Limb (tissue), 2 donors: Measurements from ENCODE around the gene SMC3.
"Not testable (repeated sequence)": the region's sequence is repeated elsewhere in the genome, so short reads cannot be mapped to it uniquely, and the experiment has no call there.

Experiments used
- DNase-seq, 2 donors: peaks; one replicate each; pipeline ENCODE4 v3.0.0-alpha.2; 2016; ENCODE audit errors: extremely low spot score in 2 of 2

The SMC3 gene

DNA sequence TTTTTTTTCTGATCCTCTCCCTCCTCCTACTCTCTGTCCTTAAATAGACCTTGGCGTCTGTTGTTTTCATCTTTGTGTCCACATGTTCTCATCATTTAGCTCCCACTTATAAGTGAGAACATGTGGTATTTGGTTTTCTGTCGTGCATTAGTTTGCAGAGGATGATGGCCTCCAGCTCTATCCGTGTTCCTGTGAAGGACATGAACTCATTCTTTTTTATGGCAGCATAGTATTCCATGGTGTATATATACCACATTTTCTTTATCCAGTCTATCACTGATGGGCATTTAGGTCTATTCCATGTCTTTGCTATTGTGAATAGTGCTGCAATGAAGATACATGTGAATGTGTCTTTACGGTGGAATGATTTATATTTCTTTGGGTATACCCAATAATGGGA lies 55.8 kb downstream of the SMC3 start:
- not testable (repeated sequence) for DNase-seq

DNA sequence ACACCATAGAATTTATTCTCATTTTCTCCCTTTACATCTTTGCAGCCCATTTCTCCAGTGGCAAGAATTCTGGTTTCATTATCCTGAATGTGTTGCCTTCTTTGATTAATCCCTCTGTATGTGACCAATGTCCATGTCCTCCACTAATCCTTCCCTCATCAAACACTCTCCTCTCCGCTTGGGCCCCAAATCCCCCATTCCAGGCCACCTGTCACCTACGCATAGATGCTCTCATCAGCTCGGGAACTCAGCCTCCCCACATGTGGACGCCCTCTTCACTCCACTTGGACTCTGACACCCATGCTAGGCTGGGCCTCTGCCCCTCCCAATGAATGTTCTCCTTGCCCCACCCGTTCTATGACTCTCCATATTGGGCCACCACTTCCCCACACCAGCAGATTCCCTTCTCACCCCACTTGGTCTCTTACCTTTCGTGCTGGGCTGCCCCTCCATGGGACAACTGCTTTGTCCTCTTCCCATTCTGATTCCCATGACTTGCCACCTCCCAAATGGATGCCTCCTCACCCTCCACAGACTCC lies 57.9 kb downstream of the SMC3 start:
- DNase-seq, result no peak

DNA sequence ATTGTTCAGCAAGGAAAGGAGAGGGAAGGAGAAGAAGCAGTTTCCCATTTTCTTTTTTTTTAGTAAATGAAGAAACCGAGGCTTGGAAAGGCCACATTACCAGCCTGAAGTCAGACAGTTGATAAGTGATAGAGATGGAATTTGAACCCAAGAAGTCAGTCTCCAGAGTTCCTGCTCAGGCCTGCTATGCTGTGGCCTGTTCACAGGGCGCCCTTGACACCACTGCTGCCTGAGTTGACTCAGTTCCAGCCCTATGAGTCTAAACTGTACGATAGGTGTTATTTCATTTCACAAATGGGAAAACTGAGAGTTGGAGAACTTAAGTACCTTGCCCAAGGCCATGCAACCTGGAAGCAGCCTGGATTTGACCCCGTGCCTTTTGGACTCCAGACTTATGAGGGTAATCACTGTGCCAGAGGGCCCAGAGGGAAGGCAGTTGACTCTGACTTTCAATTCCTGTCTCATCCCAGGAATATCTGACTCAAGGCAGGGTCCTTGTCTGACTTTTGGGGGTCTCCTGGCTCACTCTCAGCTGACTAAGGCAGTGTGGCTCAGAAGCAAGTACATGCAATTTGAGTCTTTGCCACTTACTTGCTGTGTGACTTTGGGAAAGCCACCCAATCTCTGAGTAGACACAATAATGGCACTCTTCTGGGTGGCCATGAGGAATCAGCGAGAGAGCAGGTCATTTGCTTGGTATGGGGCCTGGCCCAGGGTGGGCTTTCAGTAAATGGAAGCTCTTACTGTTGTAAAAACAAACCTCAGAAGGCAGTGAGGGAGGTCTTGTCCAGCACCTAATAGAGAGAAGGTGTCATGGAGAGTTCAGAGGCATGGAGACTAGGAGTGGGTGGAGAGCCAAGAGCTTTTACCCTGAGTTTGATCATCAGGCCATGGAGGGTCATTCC lies 58.7 kb downstream of the SMC3 start:
- no peak for DNase-seq

DNA sequence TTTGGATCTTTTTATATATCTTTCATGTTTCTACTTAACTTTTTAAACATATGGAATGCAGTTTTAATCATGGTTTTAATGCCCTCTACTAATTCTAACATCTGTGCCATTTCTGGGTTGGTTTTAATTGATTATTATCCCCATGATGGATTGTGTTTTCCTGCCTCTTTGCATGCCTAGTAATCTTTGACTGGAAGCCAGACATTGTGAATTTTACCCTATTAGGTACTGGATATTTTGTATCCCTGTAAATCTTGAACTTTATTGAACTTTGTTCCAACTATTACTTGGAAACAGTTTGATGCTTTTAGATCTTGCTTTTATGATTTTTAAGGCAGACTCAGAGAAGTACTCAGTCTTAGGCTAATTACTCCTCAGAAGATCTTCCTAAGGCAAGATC lies 60.7 kb downstream of the SMC3 start:
- DNase-seq, result no peak

DNA sequence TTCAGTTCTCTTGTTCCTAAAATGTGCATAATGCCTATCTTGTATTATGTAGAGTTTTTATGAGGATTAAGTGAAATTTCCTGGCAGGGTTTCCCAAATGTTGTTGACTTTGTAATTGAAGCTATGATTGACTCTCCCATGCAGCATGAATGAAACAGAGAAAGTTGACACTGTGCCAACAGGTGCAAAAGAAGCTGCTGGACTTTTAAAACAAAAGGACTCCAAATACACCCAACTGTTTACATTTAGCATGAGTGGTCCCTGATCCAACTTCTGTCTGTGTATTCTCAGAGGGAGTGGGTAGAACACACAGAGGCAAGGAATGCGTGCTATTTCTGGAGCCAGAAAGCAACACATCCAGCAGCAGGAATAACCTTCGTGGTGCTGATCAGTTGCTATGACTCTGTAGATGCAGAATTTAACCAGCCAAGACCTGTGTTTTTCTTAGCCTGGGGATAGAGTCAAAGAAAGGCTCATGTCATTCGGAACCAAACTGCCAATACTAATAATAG lies 62.2 kb downstream of the SMC3 start:
- peak in 1 of 2 donors; percentile 14 for DNase-seq

DNA sequence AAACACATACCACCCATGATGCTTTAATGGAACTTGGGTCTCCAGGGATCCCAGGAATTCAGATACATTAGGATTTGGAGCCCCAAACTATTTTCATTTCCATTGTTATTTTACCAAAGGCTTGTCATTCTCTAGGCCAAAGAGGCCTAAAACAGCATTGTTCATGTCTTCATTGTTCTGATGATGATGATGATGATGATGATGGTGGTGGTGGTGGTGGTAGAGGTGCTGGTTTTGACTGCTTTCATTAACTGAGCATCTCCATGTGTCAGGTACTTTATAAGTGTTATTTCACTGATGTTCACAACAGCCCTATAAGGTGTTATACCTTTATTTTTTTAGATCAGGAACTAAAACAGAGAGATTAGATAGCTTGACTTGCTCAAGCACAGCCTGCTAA lies 64.4 kb downstream of the SMC3 start:
- DNase-seq, result no peak

DNA sequence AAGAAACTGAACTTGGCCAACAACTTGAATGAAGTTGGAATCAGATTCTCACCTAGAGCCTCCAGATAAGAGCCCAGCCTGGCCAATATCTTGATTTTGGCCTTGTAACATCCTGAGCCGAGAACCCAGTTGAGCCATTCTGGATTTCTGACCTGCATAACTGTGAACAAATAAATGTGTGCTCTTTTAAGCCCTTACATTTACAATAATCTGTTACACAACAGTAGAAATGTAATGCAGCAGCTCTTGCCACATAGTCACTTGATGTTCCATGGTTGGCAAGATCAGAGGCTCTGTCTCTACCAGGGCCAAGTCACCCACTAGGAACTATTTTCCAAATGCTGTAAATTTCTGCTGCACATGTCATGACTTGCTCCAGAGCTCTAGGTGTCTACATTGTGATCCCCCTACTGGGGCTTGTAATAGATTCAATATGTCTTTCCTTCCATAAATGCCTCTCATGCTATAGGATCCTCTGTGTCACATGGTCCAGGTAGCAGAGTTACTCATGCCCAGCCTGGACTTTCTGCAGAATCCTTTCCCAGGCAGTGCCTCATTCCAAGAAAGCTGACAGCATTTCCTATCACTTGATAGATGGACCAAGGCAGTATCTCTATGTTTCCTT lies 65.2 kb downstream of the SMC3 start:
- DNase-seq, result no peak

DNA sequence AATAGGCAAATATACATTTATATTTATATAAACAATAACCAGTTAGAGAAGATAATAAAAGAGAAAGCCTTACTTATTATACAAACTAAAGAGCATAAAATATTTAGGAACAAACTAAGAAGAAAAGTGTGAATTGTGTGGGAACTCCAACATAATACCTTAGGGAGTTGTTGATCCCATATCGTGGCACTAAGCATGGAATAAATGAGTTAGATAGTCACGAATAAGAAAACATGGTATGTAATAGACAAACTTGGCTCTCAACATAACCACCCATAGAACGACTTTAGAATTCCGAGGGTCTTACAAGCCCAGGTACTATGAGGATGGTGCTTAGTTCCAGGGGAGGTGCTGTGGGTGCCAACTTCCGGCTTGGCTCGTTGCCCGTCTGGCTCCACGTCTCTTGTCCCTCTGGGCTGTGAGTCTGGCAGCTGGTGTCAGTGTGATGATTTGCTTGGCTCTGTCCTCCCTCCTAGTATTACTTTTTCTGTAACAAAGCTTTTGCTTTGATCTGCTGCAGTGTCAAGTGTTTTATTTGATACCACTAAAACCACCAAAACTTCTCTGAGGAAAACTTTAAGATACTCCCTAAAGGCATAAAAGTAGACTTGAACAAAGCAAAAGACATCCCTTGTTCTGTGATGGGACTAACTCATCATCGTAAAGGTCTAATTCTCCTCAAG lies 67.2 kb downstream of the SMC3 start:
- DNase-seq, result no peak

DNA sequence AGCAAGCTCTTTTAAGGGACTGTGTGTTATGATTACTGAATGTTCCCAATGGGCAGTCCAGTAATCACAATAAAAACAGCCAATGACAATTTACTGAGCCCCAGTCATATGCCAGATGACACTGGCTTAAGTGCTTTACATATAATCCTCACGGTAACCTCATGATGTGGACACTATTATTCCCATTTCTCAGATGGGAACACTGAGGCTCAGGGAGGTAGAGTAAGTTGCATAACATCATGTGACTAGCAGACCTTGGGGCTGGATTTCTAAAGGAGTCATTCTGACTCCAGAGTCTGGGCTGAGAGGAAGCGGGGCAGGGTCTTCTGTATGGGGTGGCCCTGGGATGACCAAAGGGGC lies 69.1 kb downstream of the SMC3 start:
- DNase-seq, result no peak

DNA sequence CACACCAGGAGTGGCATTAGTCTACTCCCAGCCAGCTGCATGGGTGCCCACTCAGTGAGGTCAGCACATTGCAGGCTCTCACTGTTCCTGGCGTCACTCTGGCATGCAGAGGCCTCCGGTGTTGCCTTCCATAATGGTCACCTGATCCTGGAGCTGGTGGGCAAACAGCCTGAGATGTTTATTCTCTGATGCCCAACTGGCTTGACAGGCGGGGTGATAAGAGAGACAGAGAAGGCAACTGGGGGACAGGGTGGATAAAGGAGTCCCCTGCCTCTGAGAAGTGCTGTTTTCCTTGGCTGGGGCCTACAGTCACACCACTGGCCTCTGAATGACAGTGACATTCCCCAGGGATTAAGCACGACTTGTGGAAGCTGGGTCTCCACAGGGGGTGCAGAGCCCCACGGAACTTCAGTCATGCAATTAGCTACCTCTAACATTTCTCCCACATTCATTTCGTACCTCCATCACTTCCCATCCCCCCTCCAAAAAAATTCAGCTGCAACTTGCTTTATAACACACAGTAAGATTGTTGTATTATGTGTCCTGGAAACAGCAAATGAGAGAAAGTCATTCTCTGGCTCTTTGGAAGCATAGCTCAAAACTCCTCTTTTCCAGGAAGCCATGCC lies 69.5 kb downstream of the SMC3 start:
- peak in 1 of 2 donors; percentile 40 for DNase-seq

DNA sequence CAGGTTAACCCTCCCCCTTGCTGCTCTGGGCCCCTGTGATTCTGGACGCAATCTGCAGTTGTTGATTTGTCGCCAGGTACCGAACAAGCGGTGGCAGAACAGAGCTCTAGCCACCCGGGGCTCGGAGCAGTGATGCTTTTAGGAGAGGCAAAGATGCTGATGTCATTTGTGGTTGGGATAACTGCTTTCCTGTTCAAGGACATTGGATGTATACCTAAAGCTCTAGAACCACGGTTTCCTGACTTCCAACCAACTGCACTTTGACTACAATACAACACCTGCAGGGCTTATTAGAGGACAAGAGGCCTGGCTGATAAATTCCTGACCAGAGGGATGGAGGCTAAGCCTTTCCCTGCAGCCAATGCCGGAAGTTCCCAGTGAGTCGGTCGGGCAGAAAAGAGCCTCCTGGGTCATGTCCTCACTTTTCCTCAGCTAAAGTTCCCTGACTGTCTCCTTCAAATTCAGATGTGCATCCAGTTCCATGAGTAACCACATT lies 70.1 kb downstream of the SMC3 start:
- DNase-seq, result no peak

DNA sequence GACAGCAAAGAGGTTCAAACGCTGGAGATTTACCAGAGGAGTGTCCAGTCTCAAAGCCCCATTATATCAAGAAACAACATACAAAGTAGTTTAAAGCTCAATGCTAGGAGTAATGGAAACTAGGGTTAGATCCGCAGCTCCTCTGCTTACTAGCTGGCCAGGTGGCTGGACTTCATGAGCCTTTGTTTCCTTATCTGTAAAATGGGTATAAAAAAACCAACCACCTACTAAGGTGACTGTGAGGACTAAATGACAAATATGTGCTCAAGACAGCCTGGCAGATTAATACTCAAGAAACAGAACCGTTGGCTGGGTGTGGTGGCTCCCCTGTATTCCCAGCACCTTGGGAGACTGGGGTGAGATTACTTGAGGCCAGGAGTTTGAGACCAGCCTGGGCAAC lies 70.8 kb downstream of the SMC3 start:
- no peak for DNase-seq

DNA sequence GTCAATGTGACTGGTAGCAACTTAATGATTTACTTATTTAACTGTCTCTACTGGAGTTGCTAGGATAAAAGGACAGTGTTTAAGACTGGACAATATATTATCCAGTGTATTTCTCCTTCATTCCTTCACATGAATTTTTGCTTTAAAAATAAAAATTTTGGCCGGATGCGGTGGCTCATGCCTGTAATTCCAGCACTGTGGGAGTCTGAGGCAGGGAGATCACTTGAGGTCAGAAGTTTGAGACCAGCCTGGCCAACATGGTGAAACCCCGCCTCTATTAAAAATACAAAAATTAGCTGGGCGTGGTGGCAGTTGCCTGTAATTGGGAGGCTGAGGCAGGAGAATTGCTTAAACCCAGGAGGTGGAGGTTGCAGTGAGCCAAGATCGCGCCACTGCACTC lies 71.6 kb downstream of the SMC3 start:
- not testable (repeated sequence) for DNase-seq

DNA sequence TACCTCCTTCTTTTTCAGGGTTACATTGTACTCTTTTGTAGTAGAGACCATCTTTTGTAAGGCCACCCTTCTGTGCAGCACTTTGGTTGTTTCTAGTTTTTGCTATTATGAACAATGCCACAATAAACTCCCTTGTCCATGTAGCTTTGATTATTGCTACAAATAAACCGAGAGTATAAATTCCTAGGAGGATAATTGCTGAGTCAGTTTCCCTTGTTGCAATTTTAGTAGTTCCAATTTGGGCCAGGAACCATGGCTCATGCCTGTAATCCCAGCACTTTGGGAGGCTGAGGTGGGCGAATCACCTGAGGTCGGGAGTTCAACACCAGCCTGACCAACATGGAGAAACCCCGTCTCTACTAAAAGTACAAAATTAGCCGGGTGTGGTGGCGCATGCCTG lies 72.4 kb downstream of the SMC3 start:
- not testable (repeated sequence) for DNase-seq

DNA sequence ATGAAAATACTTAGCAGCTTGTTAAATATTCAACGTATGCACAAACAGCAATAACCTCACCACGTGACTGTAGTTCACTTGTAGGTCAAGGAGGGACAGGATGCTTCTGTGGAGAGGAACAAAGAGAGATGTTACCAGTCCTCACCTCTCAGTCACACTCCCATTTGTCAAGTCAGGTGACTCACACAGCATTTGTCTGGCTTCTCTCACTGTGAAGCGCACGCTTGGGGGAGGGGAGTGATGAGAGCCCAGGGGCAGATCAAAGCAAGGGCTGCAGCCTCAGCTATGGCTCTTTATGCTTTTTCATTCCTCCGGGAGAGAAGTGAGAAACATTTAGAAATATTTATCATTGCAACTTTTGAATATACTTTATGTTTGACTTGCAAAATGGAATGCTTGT lies 73.8 kb downstream of the SMC3 start:
- peak in 1 of 2 donors; percentile 44 for DNase-seq

DNA sequence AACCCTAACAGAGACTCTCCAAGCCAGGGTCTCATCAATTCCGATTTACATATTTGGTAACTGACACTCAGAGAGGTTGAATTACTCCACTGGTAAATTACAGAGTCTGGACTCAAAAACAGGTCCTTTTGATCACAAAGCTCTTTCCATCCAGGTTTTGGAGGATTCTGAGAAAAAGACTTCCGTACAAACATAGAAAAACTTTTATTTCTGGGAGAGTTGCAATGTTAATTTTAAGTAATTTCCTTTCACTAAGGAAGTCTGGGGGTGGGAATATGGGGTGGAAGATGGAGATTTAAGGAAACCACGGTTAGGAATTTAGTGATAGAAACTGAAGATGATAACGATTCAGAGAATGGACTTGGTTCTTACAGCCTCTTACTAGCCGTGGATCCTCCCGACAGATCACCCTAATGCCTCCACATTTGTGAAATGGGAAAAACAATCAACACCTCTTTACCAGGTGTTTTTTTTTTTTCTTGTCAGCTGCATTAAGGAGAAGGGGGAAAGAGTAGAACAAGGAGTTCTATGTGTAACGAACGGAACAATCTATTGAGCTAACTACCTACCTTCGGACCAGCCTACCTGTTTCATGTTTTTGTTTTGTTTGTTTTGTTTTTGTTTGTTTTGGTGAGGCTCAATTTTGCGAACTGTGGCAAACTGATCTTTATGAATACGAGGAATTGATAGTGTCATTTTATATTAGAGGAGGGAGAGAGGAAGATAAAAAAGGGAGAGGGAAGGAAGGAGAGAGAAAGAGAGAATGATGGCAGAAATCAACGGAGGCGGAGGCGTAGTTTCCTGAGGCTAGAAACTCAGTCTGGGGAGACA lies 74.9 kb downstream of the SMC3 start:
- DNase-seq, result no peak

DNA sequence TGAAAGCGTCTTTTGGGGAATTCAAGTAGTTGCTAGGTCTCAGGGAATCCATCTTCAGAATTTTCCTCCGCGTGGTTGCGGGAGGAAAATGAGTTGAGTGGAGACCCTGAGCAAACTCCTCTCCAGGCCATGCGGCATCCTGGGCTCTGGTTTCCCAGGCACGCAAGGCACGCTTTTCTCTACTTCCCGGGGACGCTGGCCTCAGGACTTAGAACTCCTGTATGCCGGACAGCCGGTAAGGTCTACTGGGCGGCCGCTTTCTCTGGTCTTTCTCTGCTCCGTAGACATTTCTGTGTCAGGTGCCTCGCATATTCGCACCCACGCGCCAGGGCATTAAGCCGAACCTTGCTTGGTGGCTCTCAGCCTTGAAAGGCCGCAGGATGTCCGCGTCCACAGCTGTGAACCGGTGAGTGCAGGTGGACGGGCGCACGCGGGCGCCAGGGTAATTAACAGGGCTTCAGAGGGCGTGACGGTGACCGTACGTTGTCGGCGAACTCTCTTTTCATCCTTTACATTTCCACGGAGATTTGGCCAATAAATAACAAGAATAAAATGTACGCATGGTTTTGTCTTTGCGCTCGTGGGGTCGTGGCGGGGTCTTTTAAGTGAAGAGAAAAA lies 75.6 kb downstream of the SMC3 start:
- DNase-seq, result peak in 1 of 2 donors; percentile 61

DNA sequence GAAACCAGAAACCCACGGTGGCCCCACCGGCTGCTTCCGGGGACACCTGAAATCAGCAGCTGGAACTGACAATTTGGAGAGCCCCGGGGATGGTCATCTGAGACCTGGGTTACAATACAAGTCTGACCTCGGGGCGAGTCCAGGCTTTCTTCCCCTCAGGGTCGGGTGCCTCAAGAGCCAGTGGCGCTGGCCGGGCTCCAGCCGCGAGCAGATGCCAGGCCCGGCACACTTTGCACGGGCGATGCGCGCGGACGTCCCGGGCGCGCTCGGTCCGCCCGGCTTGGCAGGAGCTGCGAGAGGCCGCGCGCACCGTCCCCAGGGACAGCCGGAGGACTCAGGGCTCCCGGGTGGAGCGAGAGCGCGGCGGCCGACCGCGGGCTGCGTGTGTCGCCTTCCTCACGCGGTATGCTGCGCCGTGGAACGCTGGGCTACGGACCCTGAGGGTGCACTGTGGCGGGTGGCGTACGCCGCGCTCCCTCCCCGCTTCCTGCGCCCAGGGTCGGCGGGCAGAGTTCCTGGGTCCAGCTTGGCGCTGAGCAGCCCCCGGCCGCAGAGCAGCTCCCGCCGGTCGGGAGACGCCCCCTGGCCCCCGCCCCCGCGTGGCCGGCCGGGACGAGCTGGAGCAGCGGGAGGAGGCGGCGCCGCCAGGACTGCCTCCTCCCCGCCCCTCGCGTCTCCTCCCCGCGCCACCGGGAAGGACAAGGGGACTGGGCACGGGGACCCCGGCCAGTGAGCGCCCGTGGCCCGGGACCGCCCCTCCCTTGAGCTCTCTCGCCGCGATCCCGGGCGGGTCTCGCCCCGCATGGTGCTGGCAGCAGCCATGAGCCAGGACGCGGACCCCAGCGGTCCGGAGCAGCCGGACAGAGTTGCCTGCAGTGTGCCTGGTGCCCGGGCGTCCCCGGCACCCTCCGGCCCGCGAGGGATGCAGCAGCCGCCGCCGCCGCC lies 76.4 kb downstream of the SMC3 start, which contains the start of gene RBM20:
RBM20 (plus strand) TSS at position 684 of the 945 bp plus-strand sequence; CDS start at position 803, 119 bp downstream.
- peak in 1 of 2 donors; percentile 75 for DNase-seq
